Fibroblast of pulmonary artery (primary cell): ENCODE data around the gene ANGPT4.
"Not testable (repeated sequence)": the region's sequence is repeated elsewhere in the genome, so short reads cannot be mapped to it uniquely, and the experiment has no call there.

Experiments used
- DNase-seq: peaks from one replicate; pipeline ENCODE4 v3.0.0-alpha.2; 2010; ENCODE audit warnings: low read depth
- H3K4me3 ChIP-seq: replicated peaks from 2 replicates; pipeline ENCODE4 v1.5.1; 2011; ENCODE audit warnings: low read depth, mild to moderate bottlenecking, control low read depth, low read length, moderate library complexity
- TF ChIP-seq, protein P1 (sequence below): IDR thresholded peaks from 2 replicates; pipeline ENCODE4 v1.5.1; 2011; ENCODE audit warnings: mild to moderate bottlenecking, control low read depth, low read length, inconsistent platforms; ENCODE audit errors: missing control alignments

The ANGPT4 gene

DNA sequence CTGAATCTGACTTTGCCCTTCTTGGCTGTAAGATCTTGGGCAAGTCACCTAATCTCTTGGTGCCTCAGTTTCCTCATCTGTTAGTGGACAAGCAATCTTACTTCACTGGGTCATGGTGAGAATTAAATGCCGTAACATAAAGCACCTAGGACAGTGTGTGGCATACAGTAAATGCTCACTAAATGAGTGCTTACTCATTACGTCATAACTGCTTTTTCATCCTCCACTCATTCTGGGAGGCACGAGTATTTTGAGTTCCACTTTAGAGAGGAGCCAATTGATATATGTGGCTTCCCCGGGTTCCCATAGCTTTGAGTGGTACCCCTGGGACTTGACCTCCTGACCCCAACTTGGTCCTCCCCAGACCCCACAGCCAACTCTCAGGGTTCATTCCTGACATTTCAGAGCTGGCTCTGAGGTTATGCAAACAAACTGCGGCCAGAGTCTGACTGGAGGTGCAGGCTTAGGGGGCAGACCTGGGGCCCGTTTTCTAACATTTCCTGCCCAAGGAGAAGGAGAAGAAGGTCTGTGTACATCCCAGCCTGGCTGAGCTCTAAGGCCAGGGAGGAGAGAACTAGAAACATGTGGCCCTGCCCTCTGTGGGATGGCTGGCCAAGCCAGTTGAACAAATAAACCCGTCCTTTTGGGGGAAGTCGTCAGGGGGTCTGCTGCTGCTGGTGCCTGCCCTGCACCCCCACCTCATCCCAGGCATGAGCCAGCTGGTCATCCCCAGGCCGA is 5.8 kb downstream of the ANGPT4 start:
- TF ChIP-seq, protein P1, sequence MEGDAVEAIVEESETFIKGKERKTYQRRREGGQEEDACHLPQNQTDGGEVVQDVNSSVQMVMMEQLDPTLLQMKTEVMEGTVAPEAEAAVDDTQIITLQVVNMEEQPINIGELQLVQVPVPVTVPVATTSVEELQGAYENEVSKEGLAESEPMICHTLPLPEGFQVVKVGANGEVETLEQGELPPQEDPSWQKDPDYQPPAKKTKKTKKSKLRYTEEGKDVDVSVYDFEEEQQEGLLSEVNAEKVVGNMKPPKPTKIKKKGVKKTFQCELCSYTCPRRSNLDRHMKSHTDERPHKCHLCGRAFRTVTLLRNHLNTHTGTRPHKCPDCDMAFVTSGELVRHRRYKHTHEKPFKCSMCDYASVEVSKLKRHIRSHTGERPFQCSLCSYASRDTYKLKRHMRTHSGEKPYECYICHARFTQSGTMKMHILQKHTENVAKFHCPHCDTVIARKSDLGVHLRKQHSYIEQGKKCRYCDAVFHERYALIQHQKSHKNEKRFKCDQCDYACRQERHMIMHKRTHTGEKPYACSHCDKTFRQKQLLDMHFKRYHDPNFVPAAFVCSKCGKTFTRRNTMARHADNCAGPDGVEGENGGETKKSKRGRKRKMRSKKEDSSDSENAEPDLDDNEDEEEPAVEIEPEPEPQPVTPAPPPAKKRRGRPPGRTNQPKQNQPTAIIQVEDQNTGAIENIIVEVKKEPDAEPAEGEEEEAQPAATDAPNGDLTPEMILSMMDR, result no peak
- no peak overlapping the region for H3K4me3 ChIP-seq
- no peak for DNase-seq

DNA sequence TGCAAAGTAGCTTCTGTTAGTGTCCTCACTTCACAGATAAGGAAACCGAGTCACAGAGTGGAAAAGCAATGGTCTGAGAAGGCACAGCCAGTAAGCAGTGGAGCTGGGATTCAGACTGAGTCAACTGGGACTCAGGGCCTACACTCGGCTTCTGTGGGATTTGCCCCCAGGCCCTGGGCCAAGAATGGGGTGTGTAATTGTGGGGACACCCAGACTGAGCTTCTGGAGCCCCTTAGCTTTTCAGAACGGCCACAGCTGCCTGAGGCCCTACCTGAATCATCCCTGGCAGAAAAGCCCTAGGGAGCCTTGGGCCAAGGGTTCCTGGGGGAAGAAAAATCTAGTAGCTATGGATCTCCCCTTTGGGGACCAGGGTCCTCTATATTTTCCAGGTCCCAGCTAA is 6.5 kb downstream of the ANGPT4 start:
- H3K4me3 ChIP-seq, result no peak overlapping the region
- DNase-seq, result no peak
- TF ChIP-seq, protein P1, result no peak

DNA sequence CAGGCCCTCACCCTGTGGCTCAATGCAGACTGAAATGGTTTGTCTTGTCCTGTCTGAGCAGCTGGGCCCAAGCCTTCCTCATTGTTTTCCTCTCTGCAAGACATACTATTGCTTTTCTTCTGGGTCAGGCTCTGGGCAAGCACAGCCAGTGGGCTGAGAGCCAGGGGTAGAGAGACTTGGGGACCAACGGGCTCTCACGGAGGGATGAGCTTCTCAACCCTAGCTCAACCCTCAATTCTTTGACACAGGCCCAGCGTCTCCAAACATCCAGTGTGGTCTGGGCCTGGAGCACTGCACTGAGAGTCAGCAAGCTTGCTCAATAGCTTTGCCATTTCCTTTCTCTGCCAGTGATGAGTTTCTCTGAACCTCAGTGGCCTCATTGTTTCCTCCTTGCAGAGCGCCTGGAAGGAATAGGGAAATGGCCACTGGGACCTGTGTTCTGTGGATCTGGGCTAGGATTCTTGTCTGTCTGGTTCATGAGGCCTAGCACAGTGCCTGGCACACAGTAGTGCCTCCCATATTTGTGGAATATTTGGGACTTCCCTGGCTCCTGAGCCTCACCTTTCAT is 9.3 kb downstream of the ANGPT4 start:
- TF ChIP-seq, protein P1, result no peak
- DNase-seq, result no peak
- no peak overlapping the region for H3K4me3 ChIP-seq

DNA sequence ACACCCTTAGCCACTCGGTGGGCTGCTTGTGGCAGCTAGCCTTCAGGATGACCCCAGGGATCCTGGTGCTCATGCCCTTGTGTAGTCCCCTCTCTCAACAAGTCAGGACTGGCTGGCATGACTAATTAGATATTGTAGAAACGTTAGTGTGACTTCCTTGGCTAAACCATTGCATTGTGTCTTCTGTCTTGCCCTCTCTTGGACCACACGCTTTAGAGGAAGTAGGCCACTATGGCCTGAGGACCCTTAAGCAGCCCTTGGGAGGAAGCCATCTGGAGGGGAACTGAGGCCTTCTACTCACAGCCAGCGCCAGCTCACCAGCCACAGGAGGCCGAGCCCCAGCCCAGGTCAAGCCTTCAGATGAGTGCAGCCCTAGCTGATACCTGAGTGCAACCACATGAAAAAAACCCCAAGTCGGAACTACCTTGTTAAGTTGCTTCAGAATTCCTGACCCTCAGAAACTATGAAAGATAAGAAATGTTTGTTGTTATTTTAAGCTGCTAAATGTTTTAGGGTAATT is 10.1 kb downstream of the ANGPT4 start:
- H3K4me3 ChIP-seq, result no peak overlapping the region
- DNase-seq, result no peak
- TF ChIP-seq, protein P1, result no peak

DNA sequence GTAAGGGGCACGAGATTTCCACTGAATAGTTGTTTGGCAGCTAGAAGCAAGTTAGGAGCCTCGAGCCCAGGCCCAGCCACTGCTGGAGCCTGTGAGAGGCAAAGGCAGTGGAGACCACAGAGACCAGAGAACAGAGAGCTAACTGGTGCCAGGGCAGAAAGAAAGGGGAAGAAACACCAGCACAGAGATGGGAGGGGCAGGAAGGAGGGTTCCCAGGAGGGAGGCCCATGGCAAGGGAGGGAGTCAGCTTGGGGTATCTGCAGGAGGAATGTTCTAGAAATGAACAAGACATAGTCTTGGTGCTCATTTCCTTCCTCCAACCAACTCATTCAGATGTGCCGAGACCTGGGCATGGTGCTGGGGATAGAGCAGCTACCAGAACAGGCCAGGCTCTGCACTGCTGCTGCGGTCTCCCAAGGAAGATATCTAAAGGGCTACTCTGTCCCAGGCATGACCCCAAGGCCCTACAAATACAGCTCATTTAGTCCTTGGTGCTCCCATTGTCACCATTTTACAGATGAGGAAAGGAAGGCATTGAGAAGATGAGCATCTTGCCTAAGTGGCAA is 10.7 kb downstream of the ANGPT4 start:
- no peak for DNase-seq
- TF ChIP-seq, protein P1, result no peak
- H3K4me3 ChIP-seq, result no peak overlapping the region

DNA sequence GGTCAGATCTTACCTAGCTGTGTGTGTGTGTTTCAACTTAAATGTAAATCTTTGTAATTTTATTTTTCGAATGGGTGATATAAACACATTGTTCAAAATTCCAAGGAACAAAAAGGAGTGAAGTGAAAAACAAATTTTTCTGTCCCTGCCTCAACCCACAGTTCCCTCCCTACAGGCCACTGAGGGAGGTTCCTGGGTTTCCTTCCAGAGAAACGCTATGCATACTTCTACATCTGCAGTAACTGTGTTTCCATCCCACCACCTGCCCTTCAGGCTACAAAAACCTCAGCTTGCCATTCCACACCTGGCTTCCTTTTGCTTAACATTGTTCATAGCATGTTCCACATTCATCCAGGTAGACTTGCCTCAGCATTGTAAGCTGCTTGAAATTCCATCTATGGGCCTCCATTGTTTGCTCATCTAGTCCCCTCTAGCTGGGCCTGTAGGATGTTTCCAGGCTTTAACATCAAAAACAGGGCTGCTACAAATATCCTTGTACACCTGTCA is 12.0 kb downstream of the ANGPT4 start:
- TF ChIP-seq, protein P1, result no peak
- DNase-seq, result no peak
- H3K4me3 ChIP-seq, result no peak overlapping the region

DNA sequence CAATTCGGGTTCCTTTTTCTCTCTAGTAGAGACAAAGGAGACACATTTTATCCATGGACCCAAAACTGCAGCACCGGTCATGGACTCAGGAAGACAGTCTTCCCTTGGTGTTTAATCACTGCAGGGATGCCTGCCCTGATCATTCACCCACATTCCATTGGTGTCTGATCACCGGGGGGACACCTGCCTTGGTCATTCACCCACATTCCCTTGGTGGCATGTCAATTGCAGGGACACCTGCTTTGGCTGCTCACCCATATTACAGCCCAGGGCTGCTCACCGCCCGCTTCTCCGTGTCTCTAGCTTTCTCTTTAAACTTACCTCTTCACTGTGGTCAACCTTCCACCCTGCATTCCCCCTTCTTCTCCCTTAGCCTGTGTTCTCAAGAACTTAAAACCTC is 18.7 kb downstream of the ANGPT4 start:
- not testable (repeated sequence) for DNase-seq, H3K4me3 ChIP-seq
